Measurements from ENCODE around the gene FUT6.

GRCh38 chr19:5803752-5804515 is 35.6 kb downstream of the FUT6 start:
- TF ChIP-seq CTCF (IDR thresholded peaks at IDR 0.05; ENCODE audit: low read depth, low read length, missing input control) (peak; percentile 96), RXRA (IDR thresholded peaks at IDR 0.05) (peak; percentile 3 to 16), RAD21 (IDR thresholded peaks at IDR 0.05) (peak; percentile 90 to 95), JUND (IDR thresholded peaks at IDR 0.05) (no peak), MAX (IDR thresholded peaks at IDR 0.05) (no peak), TAF1 (conservative IDR thresholded peaks at IDR 0.05) (no peak), REST (IDR thresholded peaks at IDR 0.05) (no peak), HNF4G (IDR thresholded peaks at IDR 0.05) (no peak), EGR1 (IDR thresholded peaks at IDR 0.05; ENCODE audit: low read depth in 2 of 2) (no peak), GABPA (IDR thresholded peaks at IDR 0.05 in 1 of 2, conservative IDR thresholded peaks at IDR 0.05 in 1 of 2) (no peak), ATF3 (IDR thresholded peaks at IDR 0.05) (no peak), ZBTB33 (IDR thresholded peaks at IDR 0.05) (no peak), YY1 (IDR thresholded peaks at IDR 0.05) (no peak)

All from liver (tissue), 3 donors.